ENCODE measurements around the gene DYRK3.

DNA sequence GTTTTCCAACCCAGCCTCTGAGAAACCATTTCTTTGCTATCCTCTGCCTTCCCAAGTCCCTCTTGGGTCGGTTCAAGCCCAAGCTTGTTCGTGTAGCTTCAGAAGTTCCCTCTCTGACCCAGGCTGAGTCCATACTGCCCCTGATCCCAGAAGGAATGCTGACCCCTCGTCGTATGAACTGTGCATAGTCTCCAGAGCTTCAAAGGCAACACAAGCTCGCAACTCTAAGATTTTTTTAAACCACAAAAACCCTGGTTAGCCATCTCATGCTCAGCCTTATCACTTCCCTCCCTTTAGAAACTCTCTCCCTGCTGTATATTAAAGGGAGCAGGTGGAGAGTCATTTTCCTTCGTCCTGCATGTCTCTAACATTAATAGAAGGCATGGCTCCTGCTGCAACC, 46.8 kb upstream of the DYRK3 start:
- TF ChIP-seq ZNF30 (CRISPR knock-in tag; IDR thresholded peaks at IDR 0.05): no peak
- no peak for TF ChIP-seq GABPA (IDR thresholded peaks at IDR 0.05; ENCODE audit: low read depth, low read length)
- TF ChIP-seq GABPA (CRISPR knock-in tag; IDR thresholded peaks at IDR 0.05; ENCODE audit: low read depth): no peak
- TF ChIP-seq HDAC1 (CRISPR knock-in tag; IDR thresholded peaks at IDR 0.05): no peak
- TF ChIP-seq ZNF263 (CRISPR knock-in tag; IDR thresholded peaks at IDR 0.05): no peak
- TF ChIP-seq EZH2 (conservative IDR thresholded peaks at IDR 0.05; ENCODE audit: low read depth, low read length): no peak
- TF ChIP-seq, protein P1, sequence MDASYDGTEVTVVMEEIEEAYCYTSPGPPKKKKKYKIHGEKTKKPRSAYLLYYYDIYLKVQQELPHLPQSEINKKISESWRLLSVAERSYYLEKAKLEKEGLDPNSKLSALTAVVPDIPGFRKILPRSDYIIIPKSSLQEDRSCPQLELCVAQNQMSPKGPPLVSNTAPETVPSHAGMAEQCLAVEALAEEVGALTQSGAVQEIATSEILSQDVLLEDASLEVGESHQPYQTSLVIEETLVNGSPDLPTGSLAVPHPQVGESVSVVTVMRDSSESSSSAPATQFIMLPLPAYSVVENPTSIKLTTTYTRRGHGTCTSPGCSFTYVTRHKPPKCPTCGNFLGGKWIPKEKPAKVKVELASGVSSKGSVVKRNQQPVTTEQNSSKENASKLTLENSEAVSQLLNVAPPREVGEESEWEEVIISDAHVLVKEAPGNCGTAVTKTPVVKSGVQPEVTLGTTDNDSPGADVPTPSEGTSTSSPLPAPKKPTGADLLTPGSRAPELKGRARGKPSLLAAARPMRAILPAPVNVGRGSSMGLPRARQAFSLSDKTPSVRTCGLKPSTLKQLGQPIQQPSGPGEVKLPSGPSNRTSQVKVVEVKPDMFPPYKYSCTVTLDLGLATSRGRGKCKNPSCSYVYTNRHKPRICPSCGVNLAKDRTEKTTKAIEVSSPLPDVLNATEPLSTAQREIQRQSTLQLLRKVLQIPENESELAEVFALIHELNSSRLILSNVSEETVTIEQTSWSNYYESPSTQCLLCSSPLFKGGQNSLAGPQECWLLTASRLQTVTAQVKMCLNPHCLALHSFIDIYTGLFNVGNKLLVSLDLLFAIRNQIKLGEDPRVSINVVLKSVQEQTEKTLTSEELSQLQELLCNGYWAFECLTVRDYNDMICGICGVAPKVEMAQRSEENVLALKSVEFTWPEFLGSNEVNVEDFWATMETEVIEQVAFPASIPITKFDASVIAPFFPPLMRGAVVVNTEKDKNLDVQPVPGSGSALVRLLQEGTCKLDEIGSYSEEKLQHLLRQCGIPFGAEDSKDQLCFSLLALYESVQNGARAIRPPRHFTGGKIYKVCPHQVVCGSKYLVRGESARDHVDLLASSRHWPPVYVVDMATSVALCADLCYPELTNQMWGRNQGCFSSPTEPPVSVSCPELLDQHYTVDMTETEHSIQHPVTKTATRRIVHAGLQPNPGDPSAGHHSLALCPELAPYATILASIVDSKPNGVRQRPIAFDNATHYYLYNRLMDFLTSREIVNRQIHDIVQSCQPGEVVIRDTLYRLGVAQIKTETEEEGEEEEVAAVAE (CRISPR knock-in tag; IDR thresholded peaks at IDR 0.05; ENCODE audit: borderline replicate concordance): no peak
